Panc1 (cell line): ENCODE data around the gene REV1. TPM values are rescaled to one million over a fixed set of nuclear protein-coding genes. Genes with fewer than 3 reads are reported as not detected.

Experiments used
- ATAC-seq: fragments of 200-7000 bp; cut with Tn5 transposase; 2 replicates; pipeline ENCODE4 v1.9.1; 2020; ENCODE audit warnings: mild to moderate bottlenecking, moderate library complexity
- BruUV-seq: library from RNA; stranded (reverse); fragments of 400-500 nt; replicated peaks from 2 replicates; lab custom pipeline; 2021; lab: Mats Ljungman, UMichigan
- CTCF ChIA-PET: fragments of 300-600 bp; sonication (Branson Sonifier 250); formaldehyde crosslinking; loops from one replicate; lab custom pipeline; 2022; ENCODE audit warnings: antibody characterized with exemption; lab: Charles Lee
- POLR2A ChIA-PET: fragments of 300-600 bp; sonication (Branson Sonifier 250); formaldehyde crosslinking; loops from one replicate; lab custom pipeline; 2022; ENCODE audit warnings: antibody characterized with exemption; lab: Charles Lee
- DNase-seq: peaks from one replicate; pipeline ENCODE4 v3.0.0-alpha.2; 2010; ENCODE audit warnings: low read depth, low spot score
- H3K27ac ChIP-seq: 2 replicates; pipeline ENCODE4 v1.5.1; 2011; ENCODE audit warnings: mild to moderate bottlenecking, low read length, inconsistent platforms
- H3K27me3 ChIP-seq: fragments of 200-500 bp; sonication (Bioruptor generic); 2 replicates; pipeline ENCODE4 v1.6.0; 2014; ENCODE audit warnings: low read length, inconsistent platforms; ENCODE audit not compliant: control insufficient read depth, insufficient read depth
- H3K36me3 ChIP-seq: fragments of 200-500 bp; sonication (Bioruptor generic); 2 replicates; pipeline ENCODE4 v1.5.1; 2014; ENCODE audit warnings: inconsistent platforms, mild to moderate bottlenecking, low read length, moderate library complexity; ENCODE audit not compliant: control insufficient read depth, insufficient read depth
- H3K4me1 ChIP-seq: 2 replicates; pipeline ENCODE4 v1.5.1; 2011; ENCODE audit warnings: inconsistent platforms, mild to moderate bottlenecking, low read length, moderate library complexity; ENCODE audit not compliant: control insufficient read depth, insufficient read depth
- H3K4me3 ChIP-seq, 2 experiments: 2 replicates each; pipeline ENCODE4 v1.5.1; 2011 to 2012; ENCODE audit warnings: low read depth in 2 of 2, low read length in 2 of 2, mild to moderate bottlenecking in 2 of 2, inconsistent platforms in 1 of 2, moderate library complexity in 1 of 2
- H3K9me3 ChIP-seq: fragments of 200-500 bp; sonication (Bioruptor generic); 2 replicates; pipeline ENCODE4 v1.5.1; 2014; ENCODE audit warnings: low read depth, mild to moderate bottlenecking, inconsistent platforms, low read length, moderate library complexity; ENCODE audit not compliant: control insufficient read depth, insufficient read depth
- POLR2AphosphoS5 ChIP-seq: IDR thresholded peaks from 2 replicates; pipeline ENCODE4 v1.6.1; 2012; ENCODE audit warnings: mild to moderate bottlenecking, low read depth, low read length, moderate library complexity
- REST ChIP-seq, 2 experiments: IDR thresholded peaks; 2 replicates each; pipeline ENCODE4 v1.6.1; 2011 to 2012; ENCODE audit warnings: low read depth in 2 of 2, control low read depth in 1 of 2, low read length in 1 of 2, mild to moderate bottlenecking in 1 of 2, moderate library complexity in 1 of 2; ENCODE audit not compliant: insufficient read depth in 1 of 2
- SIN3A ChIP-seq: IDR thresholded peaks from 2 replicates; pipeline ENCODE4 v1.6.1; 2012; ENCODE audit warnings: low read depth, mild to moderate bottlenecking, low read length, moderate library complexity, borderline replicate concordance; ENCODE audit not compliant: insufficient read depth
- TCF7L2 ChIP-seq: IDR thresholded peaks from 2 replicates; pipeline ENCODE4 v1.6.1; 2011; ENCODE audit warnings: mild to moderate bottlenecking, low read depth, low read length, inconsistent platforms
- in situ Hi-C: cut with HindIII; loops from 2 replicates; pipeline ENCODE4 v1.10.0; 2016; ENCODE audit warnings: low sequenced_read_pairs, low pct_unique_long_range_greater_than_20kb
- intact Hi-C: fragments of 100-400 bp; cut with micrococcal nuclease; formaldehyde crosslinking; loops from one replicate; pipeline ENCODE4 v1.10.0; 2022; ENCODE audit not compliant: unreplicated experiment
- total RNA-seq: library from RNA; stranded (reverse); gene quantifications from one replicate; pipeline ENCODE4 v1.2.1, GENCODE V29; 2021; ENCODE audit not compliant: unreplicated experiment
- TF ChIP-seq, protein P1 (sequence below): fragments of 450-650 bp; IDR thresholded peaks from 2 replicates; pipeline ENCODE4 v1.5.1; 2017; ENCODE audit warnings: mild to moderate bottlenecking

The REV1 gene
- total RNA-seq, 1 experiment from 2014 or later: 35.0 TPM

- DNase-seq: no peak
- Histone ChIP-seq H3K27ac (no peak overlapping the region), H3K27me3 (no peaks in the 10 kb centered on the region), H3K9me3 (no peaks in the 10 kb centered on the region), H3K4me1 (peaks cover 3% of the 10 kb centered on the region; the same call in 1 of the 2 replicates), H3K36me3 (peaks cover 49% of the 10 kb centered on the region), H3K4me3 (no peak overlapping the region)
- 0 out of 2 replicates have a peak, but pooled peaks have one; percentile 50 for ATAC-seq
- TF ChIP-seq, protein P1, sequence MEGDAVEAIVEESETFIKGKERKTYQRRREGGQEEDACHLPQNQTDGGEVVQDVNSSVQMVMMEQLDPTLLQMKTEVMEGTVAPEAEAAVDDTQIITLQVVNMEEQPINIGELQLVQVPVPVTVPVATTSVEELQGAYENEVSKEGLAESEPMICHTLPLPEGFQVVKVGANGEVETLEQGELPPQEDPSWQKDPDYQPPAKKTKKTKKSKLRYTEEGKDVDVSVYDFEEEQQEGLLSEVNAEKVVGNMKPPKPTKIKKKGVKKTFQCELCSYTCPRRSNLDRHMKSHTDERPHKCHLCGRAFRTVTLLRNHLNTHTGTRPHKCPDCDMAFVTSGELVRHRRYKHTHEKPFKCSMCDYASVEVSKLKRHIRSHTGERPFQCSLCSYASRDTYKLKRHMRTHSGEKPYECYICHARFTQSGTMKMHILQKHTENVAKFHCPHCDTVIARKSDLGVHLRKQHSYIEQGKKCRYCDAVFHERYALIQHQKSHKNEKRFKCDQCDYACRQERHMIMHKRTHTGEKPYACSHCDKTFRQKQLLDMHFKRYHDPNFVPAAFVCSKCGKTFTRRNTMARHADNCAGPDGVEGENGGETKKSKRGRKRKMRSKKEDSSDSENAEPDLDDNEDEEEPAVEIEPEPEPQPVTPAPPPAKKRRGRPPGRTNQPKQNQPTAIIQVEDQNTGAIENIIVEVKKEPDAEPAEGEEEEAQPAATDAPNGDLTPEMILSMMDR: peak; percentile 8; the same call in 1 of the 2 replicates
- TF ChIP-seq TCF7L2: no peak
- intact Hi-C loops (no loop called here), in situ Hi-C loops (no loop called here)
- POLR2A ChIA-PET: no interaction called here
- BruUV-seq: no TSS peak
- CTCF ChIA-PET: no interaction called here
Measured at GRCh38 chr2:99403524-99403923, 86.3 kb downstream of the REV1 start.

DNA sequence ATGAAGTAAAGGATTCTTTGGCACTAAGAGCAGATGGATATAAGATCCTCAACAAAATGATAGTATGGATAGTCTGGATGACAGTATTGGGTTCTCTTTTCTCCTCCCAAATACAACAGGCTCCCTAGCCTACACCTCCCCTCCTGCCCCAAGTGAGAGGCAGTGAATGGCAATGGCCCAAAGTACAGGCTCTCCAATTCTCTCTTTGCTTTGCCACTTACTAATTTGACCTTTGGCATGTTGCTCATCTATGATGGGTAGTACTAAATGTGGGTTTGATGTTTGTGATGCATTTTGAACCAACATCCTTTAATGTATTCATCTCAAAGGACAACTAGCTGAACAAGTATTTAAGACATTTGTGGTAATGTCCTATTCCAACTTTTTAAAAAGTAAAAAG lies 86.7 kb downstream of the REV1 start:
- ATAC-seq: no peak
- no peak for DNase-seq
- Histone ChIP-seq H3K36me3 (peaks cover 49% of the 10 kb centered on the region), H3K27me3 (no peaks in the 10 kb centered on the region), H3K4me3 (no peak overlapping the region), H3K4me1 (peaks cover 3% of the 10 kb centered on the region; the same call in 1 of the 2 replicates), H3K9me3 (no peaks in the 10 kb centered on the region), H3K27ac (no peak overlapping the region)
- intact Hi-C loops (no loop called here), in situ Hi-C loops (no loop called here)
- ChIA-PET CTCF (no interaction called here), POLR2A (no interaction called here)
- TF ChIP-seq TCF7L2 (no peak), POLR2AphosphoS5 (no peak), REST (IDR thresholded peaks at IDR 0.05; ENCODE audit: insufficient read depth in 1 of 2, low read depth in 2 of 2, low read length in 1 of 2) (no peak), SIN3A (no peak)
- TF ChIP-seq, protein P1: no peak
- BruUV-seq: no TSS peak
